Liver (tissue), 9 donors: ENCODE results near the gene TERF2IP. TPM values are rescaled to one million over a fixed set of nuclear protein-coding genes. Genes with fewer than 3 reads are reported as not detected.
A peak's percentile ranks its signal among the peaks of the same experiment; 100 is the strongest.

ENCODE experiments used
- DNase-seq: peaks from one replicate; pipeline ENCODE4 v3.0.0-alpha.2; 2017; ENCODE audit warnings: low spot score
- H3K27ac ChIP-seq, 2 donors: one replicate each; pipeline ENCODE4 v1.7.0; 2013; ENCODE audit warnings: inconsistent platforms in 2 of 2, low read length in 2 of 2, control low read depth in 1 of 2, low read depth in 1 of 2, mild to moderate bottlenecking in 1 of 2
- H3K27me3 ChIP-seq, 4 donors: one replicate each; pipeline versions ENCODE4 v1.6.1 to v1.7.0; 2013; ENCODE audit warnings: low read length in 3 of 4, inconsistent platforms in 1 of 4, mild to moderate bottlenecking in 1 of 4, moderate library complexity in 1 of 4; ENCODE audit not compliant: control insufficient read depth in 4 of 4, insufficient read depth in 4 of 4
- H3K36me3 ChIP-seq, 4 donors: one replicate each; pipeline versions ENCODE4 v1.6.1 to v1.7.0; 2013; ENCODE audit warnings: low read length in 3 of 4, mild to moderate bottlenecking in 3 of 4, low read depth in 1 of 4, moderate library complexity in 1 of 4; ENCODE audit not compliant: control insufficient read depth in 4 of 4, insufficient read depth in 3 of 4
- H3K4me1 ChIP-seq, 4 donors: one replicate each; pipeline versions ENCODE4 v1.6.1 to v1.7.0; 2013; ENCODE audit warnings: low read length in 3 of 4, mild to moderate bottlenecking in 3 of 4, moderate library complexity in 1 of 4; ENCODE audit not compliant: control insufficient read depth in 4 of 4, insufficient read depth in 4 of 4
- H3K4me3 ChIP-seq, 3 donors: one replicate each; pipeline versions ENCODE4 v1.6.1 to v1.7.0; 2013; ENCODE audit warnings: low read length in 3 of 3, control low read depth in 1 of 3, low read depth in 1 of 3, mild to moderate bottlenecking in 1 of 3
- H3K9ac ChIP-seq, 2 donors: one replicate each; pipeline ENCODE4 v1.7.0; 2013; ENCODE audit warnings: low read length in 2 of 2, mild to moderate bottlenecking in 2 of 2, moderate library complexity in 2 of 2, control low read depth in 1 of 2, low read depth in 1 of 2
- H3K9me3 ChIP-seq, 4 donors: one replicate each; pipeline versions ENCODE4 v1.6.1 to v1.7.0; 2013; ENCODE audit warnings: low read length in 3 of 4; ENCODE audit not compliant: control insufficient read depth in 4 of 4
- EGR1 ChIP-seq, 2 donors: IDR thresholded peaks; 2 replicates each; pipeline ENCODE4 v1.6.1; 2016 to 2018; ENCODE audit warnings: antibody characterized with exemption in 2 of 2, low read depth in 2 of 2
- FOXA1 ChIP-seq: IDR thresholded peaks from 2 replicates; pipeline ENCODE4 v1.6.1; 2016; ENCODE audit warnings: antibody characterized with exemption
- FOXA2 ChIP-seq: IDR thresholded peaks from 2 replicates; pipeline ENCODE4 v1.6.1; 2016; ENCODE audit warnings: antibody characterized with exemption
- GABPA ChIP-seq, 2 donors: IDR thresholded peaks in 1 of 2; conservative IDR thresholded peaks in 1 of 2; 2 replicates each; pipeline ENCODE4 v1.6.1; 2016; ENCODE audit warnings: antibody characterized with exemption in 2 of 2, mild to moderate bottlenecking in 1 of 2, moderate library complexity in 1 of 2
- HNF4G ChIP-seq: IDR thresholded peaks from 2 replicates; pipeline ENCODE4 v1.6.1; 2016; ENCODE audit warnings: antibody characterized with exemption
- JUND ChIP-seq, 2 donors: IDR thresholded peaks; 2 replicates each; pipeline ENCODE4 v1.6.1; 2016; ENCODE audit warnings: antibody characterized with exemption in 2 of 2
- NR2F2 ChIP-seq: IDR thresholded peaks from 2 replicates; pipeline ENCODE4 v1.6.1; 2016; ENCODE audit warnings: antibody characterized with exemption
- RAD21 ChIP-seq, 2 donors: IDR thresholded peaks; 2 replicates each; pipeline ENCODE4 v1.6.1; 2016; ENCODE audit warnings: antibody characterized with exemption in 2 of 2, mild to moderate bottlenecking in 2 of 2
- RXRA ChIP-seq, 2 donors: IDR thresholded peaks; 2 replicates each; pipeline ENCODE4 v1.6.1; 2017 to 2018; ENCODE audit warnings: antibody characterized with exemption in 2 of 2, mild to moderate bottlenecking in 1 of 2
- SP1 ChIP-seq: IDR thresholded peaks from 2 replicates; pipeline ENCODE4 v1.6.1; 2018; ENCODE audit warnings: antibody characterized with exemption, mild to moderate bottlenecking
- TAF1 ChIP-seq: conservative IDR thresholded peaks from 2 replicates; pipeline ENCODE4 v1.6.1; 2016; ENCODE audit warnings: antibody characterized with exemption, mild to moderate bottlenecking
- YY1 ChIP-seq: IDR thresholded peaks from 2 replicates; pipeline ENCODE4 v1.6.1; 2016; ENCODE audit warnings: antibody characterized with exemption, mild to moderate bottlenecking
- WGBS: extraction: QIAGEN DNeasy Blood & Tissue Kit; methylation state at CpG from one replicate; pipeline ENCODE4 v1.1.7; 2013; 5-methylcytosine and 5-hydroxymethylcytosine counted together
- polyA plus RNA-seq, 2 donors: library from polyadenylated mRNA; stranded (reverse) in 1 of 2; unstranded in 1 of 2; fragments of 200-250 nt in 1 of 2; fragments of >200 nt in 1 of 2; fragmentation: Nextera tagmentation in 1 of 2; extraction: Ambion mirVana in 1 of 2; gene quantifications; one replicate each; pipeline versions ENCODE4 v1.2.1 to v1.2.3, GENCODE V29; 2013 to 2015
- total RNA-seq, 2 donors: library from RNA; depleted of rRNA; stranded (reverse); fragments of >200 nt; gene quantifications; one replicate each; pipeline ENCODE4 v1.2.3, GENCODE V29; 2014
- TF ChIP-seq, protein P1 (sequence below): IDR thresholded peaks from 2 replicates; pipeline ENCODE4 v1.6.1; 2016; ENCODE audit warnings: antibody characterized with exemption, mild to moderate bottlenecking
- TF ChIP-seq, protein P2 (sequence below): IDR thresholded peaks from 2 replicates; pipeline ENCODE4 v1.6.1; 2016; ENCODE audit warnings: antibody characterized with exemption
- TF ChIP-seq, protein P3 (sequence below): IDR thresholded peaks from 2 replicates; pipeline ENCODE4 v1.6.1; 2016; ENCODE audit warnings: antibody characterized with exemption
- TF ChIP-seq, protein P4 (sequence below): fragments of 150-350 bp; IDR thresholded peaks from 2 replicates; pipeline ENCODE4 v1.5.1; 2017; ENCODE audit warnings: improper control_type of control experiment, low read depth, low read length; ENCODE audit not compliant: missing input control
- TF ChIP-seq, protein P5 (sequence below): IDR thresholded peaks from 2 replicates; pipeline ENCODE4 v1.6.1; 2016; ENCODE audit warnings: antibody characterized with exemption
- donor health status: healthy.
- donor health status: healthy.
- donor health status: healthy.
- donor health status: healthy.
- donor health status: healthy.

Gene TERF2IP
- total and polyA plus RNA-seq, 4 donors = 21.7 to 69.5 (median 23.2) TPM

DNA sequence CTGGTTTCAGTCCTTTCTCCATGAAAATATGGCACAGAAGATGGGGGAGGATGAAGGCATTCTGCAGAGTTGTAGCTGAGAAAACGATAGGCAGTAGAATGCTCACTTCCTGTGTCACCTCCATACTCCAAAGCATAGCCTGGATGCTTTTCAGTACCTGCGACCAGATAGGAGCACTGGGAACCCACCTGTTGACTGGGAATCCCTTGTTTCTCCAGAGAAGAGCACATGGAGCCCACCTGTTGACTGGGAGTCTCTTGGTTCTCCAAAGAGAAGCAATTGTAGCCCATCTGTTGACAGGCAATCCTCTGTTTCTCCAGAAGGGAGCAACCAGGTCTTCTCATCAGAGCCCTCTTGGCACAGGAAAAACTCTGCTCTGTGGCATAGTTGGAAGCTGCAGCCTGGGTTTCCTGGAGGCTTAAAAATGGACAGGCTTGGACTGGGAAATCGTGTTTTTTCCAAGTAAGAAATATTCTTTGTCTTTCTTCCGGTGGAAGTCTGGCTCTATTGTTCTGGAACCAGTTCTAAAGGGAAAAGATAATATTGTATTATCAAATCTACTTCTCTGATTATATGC, 13.2 kb downstream of the TERF2IP start:
- no peak overlapping the region for H3K9ac ChIP-seq
- no peak overlapping the region for H3K27ac ChIP-seq
- no peaks in the 10 kb centered on the region for H3K4me1 ChIP-seq
- no peaks in the 10 kb centered on the region for H3K27me3 ChIP-seq
- WGBS = 84% methylated on average over 4 of the region's 4 CpGs
- no peak overlapping the region for H3K4me3 ChIP-seq
- H3K9me3 ChIP-seq = no peaks in the 10 kb centered on the region
- TF ChIP-seq FOXA2 (no peak), RAD21 (IDR thresholded peaks at IDR 0.05) (peak in 1 of 2 donors; percentile 23)
- no peak for DNase-seq
- H3K36me3 ChIP-seq = peaks cover 9 to 30% (median 27%) of the 10 kb centered on the region in 4 donors

DNA sequence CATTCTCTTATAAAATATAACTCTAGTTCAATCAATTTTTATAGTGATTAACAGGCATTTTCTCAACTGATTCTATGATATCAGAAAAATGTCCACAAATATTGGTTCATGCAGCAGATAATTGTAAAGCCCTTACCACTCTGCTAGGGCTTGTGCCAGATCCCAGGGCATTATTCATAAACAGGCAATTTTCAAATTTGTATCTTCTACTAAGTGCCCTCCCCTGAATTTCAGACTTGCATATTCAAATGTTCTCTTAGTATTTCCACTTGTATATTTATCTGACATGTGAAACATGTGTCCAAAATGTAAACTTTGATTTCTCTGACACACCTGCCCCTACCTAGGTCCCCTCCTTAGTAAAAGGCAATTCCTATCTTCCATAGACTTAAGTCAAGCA, 19.9 kb downstream of the TERF2IP start:
- no peak for DNase-seq
- no peak overlapping the region for H3K4me3 ChIP-seq
- H3K9me3 ChIP-seq = no peaks in the 10 kb centered on the region
- no peaks in the 10 kb centered on the region for H3K36me3 ChIP-seq
- no peak overlapping the region for H3K9ac ChIP-seq
- TF ChIP-seq RXRA (IDR thresholded peaks at IDR 0.05) = no peak
- no peaks in the 10 kb centered on the region for H3K27me3 ChIP-seq
- H3K27ac ChIP-seq = no peak overlapping the region
- H3K4me1 ChIP-seq = no peaks in the 10 kb centered on the region

DNA sequence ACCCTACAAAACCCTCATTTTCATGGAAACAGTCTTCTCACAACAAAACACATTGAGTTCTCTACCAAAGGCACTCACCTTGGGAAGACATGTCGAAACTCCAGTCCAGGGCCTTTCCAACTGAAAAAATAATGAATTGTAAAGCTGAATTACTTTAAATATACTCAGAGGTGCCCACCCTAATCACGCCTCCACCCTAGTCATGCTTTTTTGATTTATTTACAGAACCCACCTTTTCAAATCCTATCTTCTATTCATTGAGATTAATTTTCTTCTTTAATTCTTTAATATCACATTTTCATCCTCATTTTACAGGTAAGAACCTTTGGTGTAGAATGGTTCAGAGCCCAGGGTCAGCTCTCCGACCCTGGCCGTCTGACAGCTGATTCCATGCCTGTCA, 29.3 kb downstream of the TERF2IP start, which contains the start of gene CPHXL2:
CPHXL2 (minus strand) TSS at position 101 of the 400 bp plus-strand sequence; CDS start at position 91, 10 bp downstream.
- TF ChIP-seq RXRA (IDR thresholded peaks at IDR 0.05) = no peak
- no peak for TF ChIP-seq GABPA (IDR thresholded peaks at IDR 0.05 in 1 of 2, conservative IDR thresholded peaks at IDR 0.05 in 1 of 2)
- no peak for TF ChIP-seq FOXA2
- TF ChIP-seq, protein P1, sequence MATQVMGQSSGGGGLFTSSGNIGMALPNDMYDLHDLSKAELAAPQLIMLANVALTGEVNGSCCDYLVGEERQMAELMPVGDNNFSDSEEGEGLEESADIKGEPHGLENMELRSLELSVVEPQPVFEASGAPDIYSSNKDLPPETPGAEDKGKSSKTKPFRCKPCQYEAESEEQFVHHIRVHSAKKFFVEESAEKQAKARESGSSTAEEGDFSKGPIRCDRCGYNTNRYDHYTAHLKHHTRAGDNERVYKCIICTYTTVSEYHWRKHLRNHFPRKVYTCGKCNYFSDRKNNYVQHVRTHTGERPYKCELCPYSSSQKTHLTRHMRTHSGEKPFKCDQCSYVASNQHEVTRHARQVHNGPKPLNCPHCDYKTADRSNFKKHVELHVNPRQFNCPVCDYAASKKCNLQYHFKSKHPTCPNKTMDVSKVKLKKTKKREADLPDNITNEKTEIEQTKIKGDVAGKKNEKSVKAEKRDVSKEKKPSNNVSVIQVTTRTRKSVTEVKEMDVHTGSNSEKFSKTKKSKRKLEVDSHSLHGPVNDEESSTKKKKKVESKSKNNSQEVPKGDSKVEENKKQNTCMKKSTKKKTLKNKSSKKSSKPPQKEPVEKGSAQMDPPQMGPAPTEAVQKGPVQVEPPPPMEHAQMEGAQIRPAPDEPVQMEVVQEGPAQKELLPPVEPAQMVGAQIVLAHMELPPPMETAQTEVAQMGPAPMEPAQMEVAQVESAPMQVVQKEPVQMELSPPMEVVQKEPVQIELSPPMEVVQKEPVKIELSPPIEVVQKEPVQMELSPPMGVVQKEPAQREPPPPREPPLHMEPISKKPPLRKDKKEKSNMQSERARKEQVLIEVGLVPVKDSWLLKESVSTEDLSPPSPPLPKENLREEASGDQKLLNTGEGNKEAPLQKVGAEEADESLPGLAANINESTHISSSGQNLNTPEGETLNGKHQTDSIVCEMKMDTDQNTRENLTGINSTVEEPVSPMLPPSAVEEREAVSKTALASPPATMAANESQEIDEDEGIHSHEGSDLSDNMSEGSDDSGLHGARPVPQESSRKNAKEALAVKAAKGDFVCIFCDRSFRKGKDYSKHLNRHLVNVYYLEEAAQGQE = no peak
- TF ChIP-seq NR2F2 = no peak
- no peak for TF ChIP-seq JUND (IDR thresholded peaks at IDR 0.05)
- TF ChIP-seq, protein P2, sequence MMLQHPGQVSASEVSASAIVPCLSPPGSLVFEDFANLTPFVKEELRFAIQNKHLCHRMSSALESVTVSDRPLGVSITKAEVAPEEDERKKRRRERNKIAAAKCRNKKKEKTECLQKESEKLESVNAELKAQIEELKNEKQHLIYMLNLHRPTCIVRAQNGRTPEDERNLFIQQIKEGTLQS = no peak
- TF ChIP-seq RAD21 (IDR thresholded peaks at IDR 0.05) = no peak
- TF ChIP-seq, protein P3, sequence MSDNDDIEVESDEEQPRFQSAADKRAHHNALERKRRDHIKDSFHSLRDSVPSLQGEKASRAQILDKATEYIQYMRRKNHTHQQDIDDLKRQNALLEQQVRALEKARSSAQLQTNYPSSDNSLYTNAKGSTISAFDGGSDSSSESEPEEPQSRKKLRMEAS = no peak
- TF ChIP-seq, protein P4, sequence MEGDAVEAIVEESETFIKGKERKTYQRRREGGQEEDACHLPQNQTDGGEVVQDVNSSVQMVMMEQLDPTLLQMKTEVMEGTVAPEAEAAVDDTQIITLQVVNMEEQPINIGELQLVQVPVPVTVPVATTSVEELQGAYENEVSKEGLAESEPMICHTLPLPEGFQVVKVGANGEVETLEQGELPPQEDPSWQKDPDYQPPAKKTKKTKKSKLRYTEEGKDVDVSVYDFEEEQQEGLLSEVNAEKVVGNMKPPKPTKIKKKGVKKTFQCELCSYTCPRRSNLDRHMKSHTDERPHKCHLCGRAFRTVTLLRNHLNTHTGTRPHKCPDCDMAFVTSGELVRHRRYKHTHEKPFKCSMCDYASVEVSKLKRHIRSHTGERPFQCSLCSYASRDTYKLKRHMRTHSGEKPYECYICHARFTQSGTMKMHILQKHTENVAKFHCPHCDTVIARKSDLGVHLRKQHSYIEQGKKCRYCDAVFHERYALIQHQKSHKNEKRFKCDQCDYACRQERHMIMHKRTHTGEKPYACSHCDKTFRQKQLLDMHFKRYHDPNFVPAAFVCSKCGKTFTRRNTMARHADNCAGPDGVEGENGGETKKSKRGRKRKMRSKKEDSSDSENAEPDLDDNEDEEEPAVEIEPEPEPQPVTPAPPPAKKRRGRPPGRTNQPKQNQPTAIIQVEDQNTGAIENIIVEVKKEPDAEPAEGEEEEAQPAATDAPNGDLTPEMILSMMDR = no peak
- no peak for TF ChIP-seq FOXA1
- TF ChIP-seq TAF1 = no peak
- TF ChIP-seq, protein P5, sequence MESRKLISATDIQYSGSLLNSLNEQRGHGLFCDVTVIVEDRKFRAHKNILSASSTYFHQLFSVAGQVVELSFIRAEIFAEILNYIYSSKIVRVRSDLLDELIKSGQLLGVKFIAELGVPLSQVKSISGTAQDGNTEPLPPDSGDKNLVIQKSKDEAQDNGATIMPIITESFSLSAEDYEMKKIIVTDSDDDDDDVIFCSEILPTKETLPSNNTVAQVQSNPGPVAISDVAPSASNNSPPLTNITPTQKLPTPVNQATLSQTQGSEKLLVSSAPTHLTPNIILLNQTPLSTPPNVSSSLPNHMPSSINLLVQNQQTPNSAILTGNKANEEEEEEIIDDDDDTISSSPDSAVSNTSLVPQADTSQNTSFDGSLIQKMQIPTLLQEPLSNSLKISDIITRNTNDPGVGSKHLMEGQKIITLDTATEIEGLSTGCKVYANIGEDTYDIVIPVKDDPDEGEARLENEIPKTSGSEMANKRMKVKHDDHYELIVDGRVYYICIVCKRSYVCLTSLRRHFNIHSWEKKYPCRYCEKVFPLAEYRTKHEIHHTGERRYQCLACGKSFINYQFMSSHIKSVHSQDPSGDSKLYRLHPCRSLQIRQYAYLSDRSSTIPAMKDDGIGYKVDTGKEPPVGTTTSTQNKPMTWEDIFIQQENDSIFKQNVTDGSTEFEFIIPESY = no peak
- TF ChIP-seq YY1 = no peak
- no peak for TF ChIP-seq EGR1 (IDR thresholded peaks at IDR 0.05; ENCODE audit: low read depth in 2 of 2)
- TF ChIP-seq HNF4G = no peak
- no peak for TF ChIP-seq SP1
- Histone ChIP-seq H3K27ac (no peak within 1 kb of the TSS), H3K9me3 (no peaks in the 10 kb centered on the region), H3K36me3 (no peaks in the 10 kb centered on the region), H3K4me3 (no peak within 1 kb of the TSS), H3K9ac (no peak within 1 kb of the TSS), H3K27me3 (no peaks in the 10 kb centered on the region), H3K4me1 (no peaks in the 10 kb centered on the region)
- 95% methylated on average over 4 of the region's 4 CpGs for WGBS
- DNase-seq = no peak
